ENCODE measurements around the gene ABCE1.

DNA sequence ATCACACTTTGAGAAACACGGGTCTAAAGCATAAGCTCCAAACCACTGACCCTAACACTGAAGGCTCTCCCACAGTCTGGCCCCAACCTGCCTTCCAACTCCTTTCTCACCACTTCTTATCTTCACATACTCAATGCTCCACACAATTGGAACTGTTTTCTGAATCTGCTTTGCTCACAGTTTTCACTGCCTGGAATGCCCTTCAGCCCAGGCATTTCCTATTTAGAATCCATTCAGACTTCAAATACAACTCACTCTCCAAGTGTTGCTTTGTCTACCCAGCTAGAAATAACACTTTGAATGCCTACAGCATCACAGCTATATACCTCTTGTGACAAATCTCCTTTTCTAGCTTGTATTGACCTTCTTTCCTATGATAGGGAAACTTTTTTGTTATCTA is 72.1 kb downstream of the ABCE1 start:
- TF ChIP-seq POLR2A (IDR thresholded peaks at IDR 0.05): no peak
- TF ChIP-seq, protein P1, sequence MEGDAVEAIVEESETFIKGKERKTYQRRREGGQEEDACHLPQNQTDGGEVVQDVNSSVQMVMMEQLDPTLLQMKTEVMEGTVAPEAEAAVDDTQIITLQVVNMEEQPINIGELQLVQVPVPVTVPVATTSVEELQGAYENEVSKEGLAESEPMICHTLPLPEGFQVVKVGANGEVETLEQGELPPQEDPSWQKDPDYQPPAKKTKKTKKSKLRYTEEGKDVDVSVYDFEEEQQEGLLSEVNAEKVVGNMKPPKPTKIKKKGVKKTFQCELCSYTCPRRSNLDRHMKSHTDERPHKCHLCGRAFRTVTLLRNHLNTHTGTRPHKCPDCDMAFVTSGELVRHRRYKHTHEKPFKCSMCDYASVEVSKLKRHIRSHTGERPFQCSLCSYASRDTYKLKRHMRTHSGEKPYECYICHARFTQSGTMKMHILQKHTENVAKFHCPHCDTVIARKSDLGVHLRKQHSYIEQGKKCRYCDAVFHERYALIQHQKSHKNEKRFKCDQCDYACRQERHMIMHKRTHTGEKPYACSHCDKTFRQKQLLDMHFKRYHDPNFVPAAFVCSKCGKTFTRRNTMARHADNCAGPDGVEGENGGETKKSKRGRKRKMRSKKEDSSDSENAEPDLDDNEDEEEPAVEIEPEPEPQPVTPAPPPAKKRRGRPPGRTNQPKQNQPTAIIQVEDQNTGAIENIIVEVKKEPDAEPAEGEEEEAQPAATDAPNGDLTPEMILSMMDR (IDR thresholded peaks at IDR 0.05): no peak

Measured in heart left ventricle (tissue), 13 donors.